Prostate gland (tissue), 2 donors: ENCODE data around the gene CRYZL1.

ENCODE experiments used
- POLR2A ChIP-seq: fragments of 450-650 bp; IDR thresholded peaks from one replicate; pipeline ENCODE4 v1.6.1; 2016; ENCODE audit warnings: antibody characterized with exemption, mild to moderate bottlenecking
- POLR2AphosphoS5 ChIP-seq: sonication (generic); formaldehyde crosslinking; IDR thresholded peaks from one replicate; pipeline ENCODE4 v1.6.1; 2017; ENCODE audit warnings: antibody characterized with exemption
- TF ChIP-seq, protein P1 (sequence below), 4 experiments: fragments of 200-600 bp in 2 of 4; fragments of 450-650 bp in 2 of 4; sonication (generic) in 2 of 4; IDR thresholded peaks; 1 replicate in 3 of 4; 2 replicates in 1 of 4; pipeline ENCODE4 v1.5.1; 2016 to 2019; ENCODE audit warnings: antibody characterized with exemption in 4 of 4, mild to moderate bottlenecking in 2 of 4, moderate library complexity in 2 of 4

DNA sequence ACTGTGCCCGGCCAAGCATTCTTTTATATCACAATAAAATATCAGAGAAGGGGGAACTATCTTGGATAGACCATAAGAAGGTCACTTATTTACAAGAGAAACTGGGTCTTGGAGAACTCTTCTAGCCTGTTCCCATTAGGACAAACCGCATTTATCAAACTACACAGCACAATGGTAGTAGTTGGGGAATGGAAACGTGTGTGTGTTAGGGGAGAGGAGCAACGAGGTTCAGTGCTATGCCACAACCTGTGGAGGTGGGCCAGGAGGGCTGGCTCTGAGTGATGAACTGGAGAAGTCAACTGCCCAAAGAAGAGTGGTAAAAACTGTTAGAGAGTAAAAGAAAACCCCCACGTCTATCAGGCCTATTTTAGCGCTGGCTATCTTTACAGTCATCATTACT lies 54.6 kb downstream of the CRYZL1 start:
- TF ChIP-seq, protein P1, sequence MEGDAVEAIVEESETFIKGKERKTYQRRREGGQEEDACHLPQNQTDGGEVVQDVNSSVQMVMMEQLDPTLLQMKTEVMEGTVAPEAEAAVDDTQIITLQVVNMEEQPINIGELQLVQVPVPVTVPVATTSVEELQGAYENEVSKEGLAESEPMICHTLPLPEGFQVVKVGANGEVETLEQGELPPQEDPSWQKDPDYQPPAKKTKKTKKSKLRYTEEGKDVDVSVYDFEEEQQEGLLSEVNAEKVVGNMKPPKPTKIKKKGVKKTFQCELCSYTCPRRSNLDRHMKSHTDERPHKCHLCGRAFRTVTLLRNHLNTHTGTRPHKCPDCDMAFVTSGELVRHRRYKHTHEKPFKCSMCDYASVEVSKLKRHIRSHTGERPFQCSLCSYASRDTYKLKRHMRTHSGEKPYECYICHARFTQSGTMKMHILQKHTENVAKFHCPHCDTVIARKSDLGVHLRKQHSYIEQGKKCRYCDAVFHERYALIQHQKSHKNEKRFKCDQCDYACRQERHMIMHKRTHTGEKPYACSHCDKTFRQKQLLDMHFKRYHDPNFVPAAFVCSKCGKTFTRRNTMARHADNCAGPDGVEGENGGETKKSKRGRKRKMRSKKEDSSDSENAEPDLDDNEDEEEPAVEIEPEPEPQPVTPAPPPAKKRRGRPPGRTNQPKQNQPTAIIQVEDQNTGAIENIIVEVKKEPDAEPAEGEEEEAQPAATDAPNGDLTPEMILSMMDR (IDR thresholded peaks at IDR 0.05): no peak
- TF ChIP-seq POLR2A (no peak), POLR2AphosphoS5 (no peak)
